GM23338 (cell line): ENCODE measurements around the gene DCTN5.

Experiments used
- CREB1 ChIP-seq: fragments of 250-450 bp; sonication (Bioruptor Pico); IDR thresholded peaks from 2 replicates; pipeline ENCODE4 v1.5.0; 2020; ENCODE audit warnings: low read depth, mild to moderate bottlenecking, moderate library complexity
- CTCF ChIP-seq, 2 experiments: fragments of 200-600 bp in 1 of 2; sonication (generic) in 1 of 2; conservative IDR thresholded peaks; 2 replicates each; pipeline versions ENCODE4 v1.5.1 to v1.6.1; 2016 to 2017; ENCODE audit warnings: antibody characterized with exemption in 2 of 2, low read depth in 2 of 2, mild to moderate bottlenecking in 2 of 2, moderate library complexity in 1 of 2
- ETS1 ChIP-seq: IDR thresholded peaks from 2 replicates; pipeline ENCODE4 v1.6.1; 2016; ENCODE audit warnings: antibody characterized with exemption
- EZH2 ChIP-seq: fragments of 200-600 bp; sonication (generic); IDR thresholded peaks from one replicate; pipeline ENCODE4 v1.8.0; 2017; ENCODE audit warnings: antibody characterized with exemption, mild to moderate bottlenecking, low read depth; ENCODE audit not compliant: unreplicated experiment
- EZH2phosphoT487 ChIP-seq: fragments of 200-600 bp; sonication (generic); IDR thresholded peaks from one replicate; pipeline ENCODE4 v1.8.1; 2018; ENCODE audit warnings: antibody characterized with exemption; ENCODE audit not compliant: unreplicated experiment
- JUNB ChIP-seq: IDR thresholded peaks from one replicate; pipeline ENCODE4 v1.6.1; 2016; ENCODE audit warnings: antibody characterized with exemption; ENCODE audit not compliant: unreplicated experiment
- POLR2AphosphoS5 ChIP-seq: IDR thresholded peaks from 2 replicates; pipeline ENCODE4 v1.6.1; 2016; ENCODE audit warnings: antibody characterized with exemption, low read depth
- REST ChIP-seq: IDR thresholded peaks from one replicate; pipeline ENCODE4 v1.6.1; 2018; ENCODE audit warnings: antibody characterized with exemption; ENCODE audit not compliant: unreplicated experiment
- ZNF114 ChIP-seq: fragments of 250-450 bp; sonication (Bioruptor Pico); IDR thresholded peaks from 2 replicates; pipeline ENCODE4 v1.5.0; 2020; ENCODE audit warnings: mild to moderate bottlenecking, moderate library complexity

- TF ChIP-seq CTCF (conservative IDR thresholded peaks at IDR 0.05; ENCODE audit: low read depth in 2 of 2) (no peak), REST (no peak), JUNB (no peak), CREB1 (CRISPR knock-in tag) (no peak), EZH2 (no peak), POLR2AphosphoS5 (no peak), ETS1 (no peak), EZH2phosphoT487 (no peak), ZNF114 (no peak)
These were observed 83.0 kb downstream of the DCTN5 start for GRCh38 chr16:23724096-23724784.
